Right lobe of liver (tissue), 6 donors: ENCODE results near the gene THBS4. TPM values are rescaled to one million over a fixed set of nuclear protein-coding genes. Genes with fewer than 3 reads are reported as not detected.

ENCODE experiments used
- ATAC-seq, 4 donors: fragments of 200-7000 bp; cut with Tn5 transposase; one replicate each; pipeline ENCODE4 v1.9.1; 2020; ENCODE audit warnings: mild to moderate bottlenecking in 4 of 4, moderate library complexity in 4 of 4
- DNase-seq, 3 donors: peaks; one replicate each; pipeline ENCODE4 v3.0.0-alpha.2; 2020
- H3K27ac ChIP-seq, 3 donors: fragments of 200-600 bp; one replicate each; pipeline ENCODE4 v1.8.0; 2022
- H3K27me3 ChIP-seq, 2 donors: fragments of 200-600 bp; one replicate each; pipeline ENCODE4 v1.8.0; 2022
- H3K36me3 ChIP-seq, 4 donors: fragments of 200-600 bp; sonication (generic) in 1 of 4; one replicate each; pipeline versions ENCODE4 v1.5.1 to v1.8.0; 2017 to 2022; ENCODE audit warnings: control low read depth in 1 of 4
- H3K4me1 ChIP-seq, 4 donors: fragments of 200-600 bp; sonication (generic) in 1 of 4; one replicate each; pipeline versions ENCODE4 v1.5.1 to v1.8.0; 2017 to 2022; ENCODE audit warnings: control low read depth in 1 of 4
- H3K4me3 ChIP-seq, 3 donors: fragments of 200-600 bp; one replicate each; pipeline ENCODE4 v1.8.0; 2022
- H3K9me3 ChIP-seq, 4 donors: fragments of 200-600 bp; sonication (generic) in 1 of 4; one replicate each; pipeline versions ENCODE4 v1.5.1 to v1.8.0; 2017 to 2022; ENCODE audit warnings: control low read depth in 1 of 4
- CTCF ChIP-seq, 4 donors: fragments of 200-600 bp in 3 of 4; fragments of 450-650 bp in 1 of 4; IDR thresholded peaks; one replicate each; pipeline versions ENCODE4 v1.5.1 to v1.8.0; 2016 to 2022; ENCODE audit warnings: antibody characterized with exemption in 4 of 4, mild to moderate bottlenecking in 2 of 4
- POLR2A ChIP-seq: fragments of 450-650 bp; IDR thresholded peaks from one replicate; pipeline ENCODE4 v1.6.1; 2017; ENCODE audit warnings: antibody characterized with exemption, mild to moderate bottlenecking
- WGBS: methylation state at CpG from one replicate; pipeline ENCODE4 v1.1.6; 2018; ENCODE audit warnings: low coverage, low lambda C conversion rate; ENCODE audit not compliant: insufficient coverage; ENCODE audit errors: missing lambda C conversion rate; 5-methylcytosine and 5-hydroxymethylcytosine counted together
- intact Hi-C, 2 donors: fragments of 100-400 bp; cut with DNase I; formaldehyde crosslinking; loops; one replicate each; pipeline versions ENCODE4 v1.11.2 to v1.14.1; 2022
- total RNA-seq, 6 experiments: library from RNA; depleted of rRNA in 2 of 6; stranded (reverse); fragments of >200 nt in 2 of 6; fragmentation: NEBNext Ultra II Directional in 3 of 6; extraction: Animal tissue kit (Norgen Biotek cat#: 25700) in 3 of 6; gene quantifications; one replicate each; pipeline versions ENCODE4 v1.1.0 to v1.2.4, GENCODE V29; 2016 to 2023
- donor health status: DM: no; HTN: yes; CAD: no.
- donor health status: DM: no; HTN: no; CAD: no.
- donor health status: DM: no; HTN: no; CAD: no.
- donor health status: DM: no; HTN: yes; CAD: no.
- donor health status: DM: no; HTN: yes; CAD: no.

The THBS4 gene
- total RNA-seq, 6 experiments from 2014 or later: 0.24 to 0.37 TPM; not detected in 4

GRCh38 chr5:80010754-80011392 is 24.3 kb upstream of the THBS4 start:
- Histone ChIP-seq H3K27me3 (no peaks in the 10 kb centered on the region), H3K4me1 (no peaks in the 10 kb centered on the region), H3K4me3 (no peak overlapping the region), H3K9me3 (no peaks in the 10 kb centered on the region), H3K27ac (no peak overlapping the region), H3K36me3 (no peaks in the 10 kb centered on the region)
- 81% methylated on average over 5 of the region's 5 CpGs for WGBS
- DNase-seq: no peak
- intact Hi-C loops: no loop called here
- ATAC-seq: no peak
- no peak for TF ChIP-seq POLR2A
- no peak for TF ChIP-seq CTCF (IDR thresholded peaks at IDR 0.05)

- intact Hi-C loops: no loop called here
- Histone ChIP-seq H3K27me3 (no peaks in the 10 kb centered on the region), H3K27ac (no peak overlapping the region), H3K9me3 (no peaks in the 10 kb centered on the region), H3K4me3 (no peak overlapping the region), H3K4me1 (no peaks in the 10 kb centered on the region), H3K36me3 (no peaks in the 10 kb centered on the region)
- ATAC-seq: no peak
- no peak for TF ChIP-seq POLR2A
- TF ChIP-seq CTCF (IDR thresholded peaks at IDR 0.05): no peak
- DNase-seq: no peak
- WGBS: 62% methylated on average over 2 of the region's 2 CpGs
These were observed 10.1 kb upstream of the THBS4 start for GRCh38 chr5:80025069-80025468.

GRCh38 chr5:80026841-80027240 is 8.3 kb upstream of the THBS4 start:
- no peak for TF ChIP-seq POLR2A
- TF ChIP-seq CTCF (IDR thresholded peaks at IDR 0.05): no peak
- no peak for ATAC-seq

GRCh38 chr5:80031109-80031508 is 4.0 kb upstream of the THBS4 start:
- Histone ChIP-seq H3K4me3 (no peak overlapping the region), H3K4me1 (no peaks in the 10 kb centered on the region), H3K27ac (no peak overlapping the region), H3K9me3 (no peaks in the 10 kb centered on the region), H3K36me3 (no peaks in the 10 kb centered on the region), H3K27me3 (peaks cover 0 to 20% of the 10 kb centered on the region in 2 donors)
- WGBS: 38% methylated on average over 1 of the region's 1 CpG
- no peak for DNase-seq
- TF ChIP-seq POLR2A (no peak), CTCF (IDR thresholded peaks at IDR 0.05) (no peak)
- intact Hi-C loops: no loop called here
- ATAC-seq: no peak

More at GRCh38 chr5:80026841-80027240, 8.3 kb upstream of the THBS4 start:
- H3K27me3 ChIP-seq: no peaks in the 10 kb centered on the region
- no peaks in the 10 kb centered on the region for H3K9me3 ChIP-seq
- no peaks in the 10 kb centered on the region for H3K36me3 ChIP-seq
- no peaks in the 10 kb centered on the region for H3K4me1 ChIP-seq
- intact Hi-C loops: no loop called here
- H3K27ac ChIP-seq: no peak overlapping the region
- no peak for DNase-seq
- H3K4me3 ChIP-seq: no peak overlapping the region

- Histone ChIP-seq H3K27ac (no peak overlapping the region), H3K9me3 (no peaks in the 10 kb centered on the region), H3K4me3 (no peak overlapping the region), H3K36me3 (no peaks in the 10 kb centered on the region), H3K4me1 (no peaks in the 10 kb centered on the region), H3K27me3 (peaks cover 0 to 20% of the 10 kb centered on the region in 2 donors)
- intact Hi-C loops: no loop called here
- DNase-seq (no peak), ATAC-seq (no peak)
- TF ChIP-seq CTCF (IDR thresholded peaks at IDR 0.05) (no peak), POLR2A (no peak)
These were observed 1.6 kb upstream of the THBS4 start for GRCh38 chr5:80033513-80033912.
